GM12878 (cell line): Measurements from ENCODE around the gene C2orf66. TPM values are rescaled to one million over a fixed set of nuclear protein-coding genes. Genes with fewer than 3 reads are reported as not detected.

Experiments used
- ATAC-seq: fragments of 200-7000 bp; cut with Tn5 transposase; 3 replicates; pipeline ENCODE4 v1.9.1; 2020; ENCODE audit warnings: mild to moderate bottlenecking, moderate library complexity
- BruUV-seq: library from RNA; stranded (reverse); fragments of 400-500 nt; replicated peaks from 2 replicates; lab custom pipeline; 2021; lab: Mats Ljungman, UMichigan
- CTCF ChIA-PET: fragments of 300-600 bp; sonication (Branson Sonifier 250); formaldehyde crosslinking; extraction: SDS; loops from one replicate; lab custom pipeline; 2021; ENCODE audit warnings: inconsistent platforms; lab: Yijun Ruan, JAX
- POLR2A ChIA-PET: fragments of 350-600 bp; formaldehyde crosslinking; extraction: SDS; loops from one replicate; lab custom pipeline; 2021; ENCODE audit warnings: inconsistent platforms; lab: Charles Lee
- RAD21 ChIA-PET: fragments of 300-600 bp; sonication (Branson Sonifier 250); formaldehyde crosslinking; loops from one replicate; lab custom pipeline; 2023; ENCODE audit warnings: antibody characterized with exemption; ENCODE audit not compliant: unreplicated experiment; lab: Charles Lee
- SMC1A ChIA-PET: fragments of 300-600 bp; sonication (Branson Sonifier 250); formaldehyde crosslinking; loops from one replicate; lab custom pipeline; 2023; ENCODE audit not compliant: unreplicated experiment, uncharacterized antibody; lab: Charles Lee
- DNase-seq: peaks from one replicate; pipeline ENCODE4 v3.0.0-alpha.2; 2011; ENCODE audit warnings: low read depth, low spot score
- FAIRE-seq: peaks from 3 replicates; lab custom pipeline; 2011; peaks lifted over from hg19 to GRCh38; lab: Jason Lieb, UNC
- H2AFZ ChIP-seq: 2 replicates; pipeline ENCODE4 v1.6.0; 2011; ENCODE audit warnings: low read depth, low read length, control low read depth; ENCODE audit not compliant: control insufficient read depth
- H3K27ac ChIP-seq: 2 replicates; pipeline ENCODE4 v1.5.1; 2011; ENCODE audit warnings: control low read depth; ENCODE audit not compliant: control insufficient read depth, insufficient read depth
- H3K27me3 ChIP-seq, 2 experiments: replicated peaks in 1 of 2; 2 replicates each; pipeline versions ENCODE4 v1.6.0 to v1.6.1; 2011; ENCODE audit warnings: low read length in 1 of 2; ENCODE audit not compliant: control insufficient read depth in 2 of 2, insufficient read depth in 2 of 2
- H3K36me3 ChIP-seq, 2 experiments: 2 replicates each; pipeline ENCODE4 v1.5.1; 2011; ENCODE audit warnings: low read length in 1 of 2; ENCODE audit not compliant: control insufficient read depth in 2 of 2, insufficient read depth in 2 of 2
- H3K4me1 ChIP-seq: 2 replicates; pipeline ENCODE4 v1.6.1; 2011; ENCODE audit warnings: mild to moderate bottlenecking, low read length, moderate library complexity, mixed read lengths; ENCODE audit not compliant: control insufficient read depth, insufficient read depth
- H3K4me2 ChIP-seq: 2 replicates; pipeline ENCODE4 v1.6.0; 2011; ENCODE audit warnings: control low read depth; ENCODE audit not compliant: control insufficient read depth, insufficient read depth
- H3K4me3 ChIP-seq: fragments of 200-600 bp; sonication (generic); 2 replicates; pipeline ENCODE4 v1.5.1; 2016
- H3K79me2 ChIP-seq: 2 replicates; pipeline ENCODE4 v1.6.0; 2011; ENCODE audit warnings: low read length; ENCODE audit not compliant: control insufficient read depth, insufficient read depth
- H3K9ac ChIP-seq: 2 replicates; pipeline ENCODE4 v1.8.0; 2011; ENCODE audit warnings: low read length, control low read depth, mixed read lengths; ENCODE audit not compliant: control insufficient read depth, insufficient read depth
- H3K9me3 ChIP-seq: replicated peaks from 3 replicates; pipeline ENCODE4 v1.5.1; 2011; ENCODE audit warnings: mild to moderate bottlenecking, low read length; ENCODE audit not compliant: control insufficient read depth, insufficient read depth
- H4K20me1 ChIP-seq: 2 replicates; pipeline ENCODE4 v1.6.0; 2011; ENCODE audit not compliant: control insufficient read depth, insufficient read depth
- ASH2L ChIP-seq: fragments of 300-600, 200-600 bp; sonication (generic); IDR thresholded peaks from 2 replicates; pipeline ENCODE4 v1.6.1; 2017; ENCODE audit warnings: low read depth, mild to moderate bottlenecking, borderline replicate concordance
- ATF7 ChIP-seq: fragments of 450-650 bp; IDR thresholded peaks from 2 replicates; pipeline ENCODE4 v1.6.1; 2016; ENCODE audit warnings: low read depth, mild to moderate bottlenecking
- BCL3 ChIP-seq: IDR thresholded peaks from 2 replicates; pipeline ENCODE4 v1.6.1; 2011; ENCODE audit warnings: borderline replicate concordance, low read depth, mild to moderate bottlenecking, moderate library complexity, low read length; ENCODE audit not compliant: insufficient read depth, poor library complexity, severe bottlenecking
- CHD1 ChIP-seq: IDR thresholded peaks from 2 replicates; pipeline ENCODE4 v1.6.1; 2012; ENCODE audit warnings: low read depth, low read length, improper control_type of control experiment
- CREM ChIP-seq: IDR thresholded peaks from 2 replicates; pipeline ENCODE4 v1.6.1; 2014; ENCODE audit warnings: antibody characterized with exemption, low read depth
- NR2C1 ChIP-seq: fragments of 450-650 bp; IDR thresholded peaks from 2 replicates; pipeline ENCODE4 v1.6.1; 2017; ENCODE audit warnings: antibody characterized with exemption, mild to moderate bottlenecking, moderate library complexity
- NR2F1 ChIP-seq: fragments of 450-650 bp; conservative IDR thresholded peaks from 2 replicates; pipeline ENCODE4 v1.6.1; 2017; ENCODE audit warnings: mild to moderate bottlenecking
- POLR2AphosphoS5 ChIP-seq: IDR thresholded peaks from 2 replicates; pipeline ENCODE4 v1.6.1; 2011; ENCODE audit warnings: mild to moderate bottlenecking, low read length, inconsistent platforms
- WRNIP1 ChIP-seq: IDR thresholded peaks from 2 replicates; pipeline ENCODE4 v1.6.1; 2011; ENCODE audit warnings: low read depth, low read length, improper control_type of control experiment, borderline replicate concordance
- ZNF207 ChIP-seq: fragments of 450-650 bp; IDR thresholded peaks from 2 replicates; pipeline ENCODE4 v1.6.1; 2014; ENCODE audit warnings: antibody characterized with exemption, mild to moderate bottlenecking, borderline replicate concordance
- ZSCAN29 ChIP-seq: fragments of 450-650 bp; IDR thresholded peaks from 2 replicates; pipeline ENCODE4 v1.6.1; 2017; ENCODE audit warnings: mild to moderate bottlenecking, moderate library complexity
- WGBS: methylation state at CpG from one replicate; pipeline ENCODE4 v1.1.6; 2016; ENCODE audit warnings: low lambda C conversion rate; ENCODE audit not compliant: insufficient replicate concordance, insufficient coverage; ENCODE audit errors: missing lambda C conversion rate; 5-methylcytosine and 5-hydroxymethylcytosine counted together
- in situ Hi-C: fragments of 300-500 bp; cut with MboI; formaldehyde crosslinking; loops from 9 replicates; pipeline ENCODE4 v1.14.3; 2018; ENCODE audit warnings: mixed read lengths
- intact Hi-C: fragments of 100-400 bp; cut with micrococcal nuclease; formaldehyde crosslinking; loops from one replicate; pipeline ENCODE4 v1.14.2; 2022; ENCODE audit not compliant: unreplicated experiment
- polyA plus RNA-seq, 11 experiments: library from polyadenylated mRNA; depleted of rRNA in 4 of 11; unstranded in 6 of 11; stranded (reverse) in 5 of 11; fragments of >200 nt; fragmentation: Nextera tagmentation in 4 of 11; fragmentation: Illumina TruSeq in 1 of 11; extraction: Ambion mirVana in 4 of 11; extraction: Trizol in 1 of 11; gene quantifications; 1 replicate in 1 of 11; 2 replicates in 10 of 11; pipeline versions ENCODE4 v1.2.1 to v1.2.3, GENCODE V29; 2011 to 2016; ENCODE audit warnings: inconsistent platforms in 2 of 11, missing spikeins in 2 of 11, low read depth in 1 of 11
- total RNA-seq, 4 experiments: library from RNA; depleted of rRNA in 3 of 4; stranded (reverse); fragments of >200 nt in 3 of 4; fragmentation: Illumina TruSeq in 1 of 4; extraction: Trizol in 1 of 4; gene quantifications; 2 replicates each; pipeline versions ENCODE4 v1.2.1 to v1.2.3, GENCODE V29; 2013 to 2021
- TF ChIP-seq, protein P1 (sequence below): fragments of 450-650 bp; IDR thresholded peaks from 2 replicates; pipeline ENCODE4 v1.6.1; 2017; ENCODE audit warnings: mild to moderate bottlenecking, moderate library complexity
- TF ChIP-seq, protein P2 (sequence below): IDR thresholded peaks from 2 replicates; pipeline ENCODE4 v1.6.1; 2012; ENCODE audit warnings: improper control_type of control experiment, low read depth, low read length; ENCODE audit not compliant: insufficient replicate concordance

C2orf66 gene
- total and polyA plus RNA-seq, 10 of the 15 experiments (the other 5 are each of a cell fraction or from before 2014, with no cell fraction given), result 0.04 to 0.10 (median 0.07) TPM; not detected in 7

- intact Hi-C loops, result no loop called here
- Histone ChIP-seq H3K4me1 (0 out of 2 replicates have a peak, but pooled peaks cover 2% of the 10 kb centered on the region), H3K79me2 (no peaks in the 10 kb centered on the region), H3K4me2 (no peak overlapping the region), H3K9ac (no peak overlapping the region), H4K20me1 (no peaks in the 10 kb centered on the region), H3K9me3 (no peaks in the 10 kb centered on the region), H3K36me3 (no peaks in the 10 kb centered on the region), H3K4me3 (no peak overlapping the region), H3K27ac (no peak overlapping the region), H2AFZ (no peak overlapping the region), H3K27me3 (no peaks in the 10 kb centered on the region)
- no peak for ATAC-seq
- ChIA-PET CTCF (interaction anchor here (0.5 to 0.7 kb wide), 3 partner anchors 555 to 941 kb away, joined by 3 to 4 read pairs (median 3); no protein-coding TSS in a partner anchor), RAD21 (no interaction called here), SMC1A (interaction anchor here (1.6 kb wide), 1 partner anchor 10 kb away, joined by 4 read pairs; no protein-coding TSS in a partner anchor), POLR2A (interaction anchor here (1.9 kb wide), 1 partner anchor 9 kb away, joined by 4 read pairs; no protein-coding TSS in a partner anchor)
- no peak for FAIRE-seq
- DNase-seq, result no peak
- BruUV-seq, result no TSS peak
- in situ Hi-C loops, result no loop called here
- 78% methylated on average over 4 of the region's 4 CpGs for WGBS
- TF ChIP-seq ZNF207 (no peak), CHD1 (no peak), POLR2AphosphoS5 (no peak), ATF7 (no peak), NR2C1 (no peak), BCL3 (no peak), NR2F1 (no peak), CREM (no peak), ASH2L (no peak), WRNIP1 (no peak), ZSCAN29 (no peak)
- TF ChIP-seq, protein P1, sequence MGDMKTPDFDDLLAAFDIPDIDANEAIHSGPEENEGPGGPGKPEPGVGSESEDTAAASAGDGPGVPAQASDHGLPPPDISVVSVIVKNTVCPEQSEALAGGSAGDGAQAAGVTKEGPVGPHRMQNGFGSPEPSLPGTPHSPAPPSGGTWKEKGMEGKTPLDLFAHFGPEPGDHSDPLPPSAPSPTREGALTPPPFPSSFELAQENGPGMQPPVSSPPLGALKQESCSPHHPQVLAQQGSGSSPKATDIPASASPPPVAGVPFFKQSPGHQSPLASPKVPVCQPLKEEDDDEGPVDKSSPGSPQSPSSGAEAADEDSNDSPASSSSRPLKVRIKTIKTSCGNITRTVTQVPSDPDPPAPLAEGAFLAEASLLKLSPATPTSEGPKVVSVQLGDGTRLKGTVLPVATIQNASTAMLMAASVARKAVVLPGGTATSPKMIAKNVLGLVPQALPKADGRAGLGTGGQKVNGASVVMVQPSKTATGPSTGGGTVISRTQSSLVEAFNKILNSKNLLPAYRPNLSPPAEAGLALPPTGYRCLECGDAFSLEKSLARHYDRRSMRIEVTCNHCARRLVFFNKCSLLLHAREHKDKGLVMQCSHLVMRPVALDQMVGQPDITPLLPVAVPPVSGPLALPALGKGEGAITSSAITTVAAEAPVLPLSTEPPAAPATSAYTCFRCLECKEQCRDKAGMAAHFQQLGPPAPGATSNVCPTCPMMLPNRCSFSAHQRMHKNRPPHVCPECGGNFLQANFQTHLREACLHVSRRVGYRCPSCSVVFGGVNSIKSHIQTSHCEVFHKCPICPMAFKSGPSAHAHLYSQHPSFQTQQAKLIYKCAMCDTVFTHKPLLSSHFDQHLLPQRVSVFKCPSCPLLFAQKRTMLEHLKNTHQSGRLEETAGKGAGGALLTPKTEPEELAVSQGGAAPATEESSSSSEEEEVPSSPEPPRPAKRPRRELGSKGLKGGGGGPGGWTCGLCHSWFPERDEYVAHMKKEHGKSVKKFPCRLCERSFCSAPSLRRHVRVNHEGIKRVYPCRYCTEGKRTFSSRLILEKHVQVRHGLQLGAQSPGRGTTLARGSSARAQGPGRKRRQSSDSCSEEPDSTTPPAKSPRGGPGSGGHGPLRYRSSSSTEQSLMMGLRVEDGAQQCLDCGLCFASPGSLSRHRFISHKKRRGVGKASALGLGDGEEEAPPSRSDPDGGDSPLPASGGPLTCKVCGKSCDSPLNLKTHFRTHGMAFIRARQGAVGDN, result no peak
- TF ChIP-seq, protein P2, sequence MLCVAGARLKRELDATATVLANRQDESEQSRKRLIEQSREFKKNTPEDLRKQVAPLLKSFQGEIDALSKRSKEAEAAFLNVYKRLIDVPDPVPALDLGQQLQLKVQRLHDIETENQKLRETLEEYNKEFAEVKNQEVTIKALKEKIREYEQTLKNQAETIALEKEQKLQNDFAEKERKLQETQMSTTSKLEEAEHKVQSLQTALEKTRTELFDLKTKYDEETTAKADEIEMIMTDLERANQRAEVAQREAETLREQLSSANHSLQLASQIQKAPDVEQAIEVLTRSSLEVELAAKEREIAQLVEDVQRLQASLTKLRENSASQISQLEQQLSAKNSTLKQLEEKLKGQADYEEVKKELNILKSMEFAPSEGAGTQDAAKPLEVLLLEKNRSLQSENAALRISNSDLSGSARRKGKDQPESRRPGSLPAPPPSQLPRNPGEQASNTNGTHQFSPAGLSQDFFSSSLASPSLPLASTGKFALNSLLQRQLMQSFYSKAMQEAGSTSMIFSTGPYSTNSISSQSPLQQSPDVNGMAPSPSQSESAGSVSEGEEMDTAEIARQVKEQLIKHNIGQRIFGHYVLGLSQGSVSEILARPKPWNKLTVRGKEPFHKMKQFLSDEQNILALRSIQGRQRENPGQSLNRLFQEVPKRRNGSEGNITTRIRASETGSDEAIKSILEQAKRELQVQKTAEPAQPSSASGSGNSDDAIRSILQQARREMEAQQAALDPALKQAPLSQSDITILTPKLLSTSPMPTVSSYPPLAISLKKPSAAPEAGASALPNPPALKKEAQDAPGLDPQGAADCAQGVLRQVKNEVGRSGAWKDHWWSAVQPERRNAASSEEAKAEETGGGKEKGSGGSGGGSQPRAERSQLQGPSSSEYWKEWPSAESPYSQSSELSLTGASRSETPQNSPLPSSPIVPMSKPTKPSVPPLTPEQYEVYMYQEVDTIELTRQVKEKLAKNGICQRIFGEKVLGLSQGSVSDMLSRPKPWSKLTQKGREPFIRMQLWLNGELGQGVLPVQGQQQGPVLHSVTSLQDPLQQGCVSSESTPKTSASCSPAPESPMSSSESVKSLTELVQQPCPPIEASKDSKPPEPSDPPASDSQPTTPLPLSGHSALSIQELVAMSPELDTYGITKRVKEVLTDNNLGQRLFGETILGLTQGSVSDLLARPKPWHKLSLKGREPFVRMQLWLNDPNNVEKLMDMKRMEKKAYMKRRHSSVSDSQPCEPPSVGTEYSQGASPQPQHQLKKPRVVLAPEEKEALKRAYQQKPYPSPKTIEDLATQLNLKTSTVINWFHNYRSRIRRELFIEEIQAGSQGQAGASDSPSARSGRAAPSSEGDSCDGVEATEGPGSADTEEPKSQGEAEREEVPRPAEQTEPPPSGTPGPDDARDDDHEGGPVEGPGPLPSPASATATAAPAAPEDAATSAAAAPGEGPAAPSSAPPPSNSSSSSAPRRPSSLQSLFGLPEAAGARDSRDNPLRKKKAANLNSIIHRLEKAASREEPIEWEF, result no peak
These were observed 44.3 kb upstream of the C2orf66 start for GRCh38 chr2:196853301-196854087.
